Endothelial cell of umbilical vein (primary cell): ENCODE measurements around the gene TXNDC8. TPM values are rescaled to one million over a fixed set of nuclear protein-coding genes. Genes with fewer than 3 reads are reported as not detected.

Experiments
- BruUV-seq: library from RNA; stranded (reverse); fragments of 400-500 nt; replicated peaks from 2 replicates; lab custom pipeline; 2021; lab: Mats Ljungman, UMichigan
- CTCF ChIA-PET: fragments of 300-600, 350-600 bp; sonication (Branson Sonifier 250); formaldehyde crosslinking; loops from one replicate; lab custom pipeline; 2021; ENCODE audit warnings: antibody characterized with exemption, inconsistent platforms; lab: Charles Lee
- POLR2A ChIA-PET: fragments of 300-600, 350-600 bp; sonication (Branson Sonifier 250); formaldehyde crosslinking; loops from one replicate; lab custom pipeline; 2021; ENCODE audit warnings: antibody characterized with exemption, inconsistent platforms; lab: Charles Lee
- DNase-seq: peaks from one replicate; pipeline ENCODE4 v3.0.0-alpha.2; 2011; ENCODE audit warnings: low read depth, low spot score
- FAIRE-seq: peaks from 2 replicates; lab custom pipeline; 2011; peaks lifted over from hg19 to GRCh38; lab: Jason Lieb, UNC
- H2AFZ ChIP-seq: 2 replicates; pipeline ENCODE4 v1.6.0; 2012; ENCODE audit warnings: low read depth, low read length, control low read depth, inconsistent platforms
- H3K27ac ChIP-seq: 2 replicates; pipeline ENCODE4 v1.5.1; 2011; ENCODE audit warnings: low read depth, mild to moderate bottlenecking, control low read depth, low read length, moderate library complexity; ENCODE audit not compliant: insufficient read depth
- H3K27me3 ChIP-seq, 2 experiments: 2 replicates each; pipeline versions ENCODE4 v1.6.0 to v1.6.1; 2011; ENCODE audit warnings: low read length in 2 of 2, mixed read lengths in 1 of 2; ENCODE audit not compliant: control insufficient read depth in 2 of 2, insufficient read depth in 2 of 2
- H3K36me3 ChIP-seq, 2 experiments: 2 replicates in 1 of 2; 3 replicates in 1 of 2; pipeline ENCODE4 v1.5.1; 2011; ENCODE audit warnings: low read length in 2 of 2, mild to moderate bottlenecking in 1 of 2, moderate library complexity in 1 of 2; ENCODE audit not compliant: control insufficient read depth in 2 of 2, insufficient read depth in 2 of 2; ENCODE audit errors: extremely low read depth in 1 of 2
- H3K4me1 ChIP-seq: 3 replicates; pipeline ENCODE4 v1.5.1; 2011; ENCODE audit warnings: mild to moderate bottlenecking, low read length; ENCODE audit not compliant: control insufficient read depth, insufficient read depth; ENCODE audit errors: extremely low read depth
- H3K4me2 ChIP-seq: 2 replicates; pipeline ENCODE4 v1.6.1; 2011; ENCODE audit warnings: low read length, control low read depth, mixed read lengths; ENCODE audit not compliant: insufficient read depth
- H3K4me3 ChIP-seq, 3 experiments: fragments of 200-600 bp in 1 of 3; sonication (generic), shearing (Covaris generic) in 1 of 3; replicated peaks in 1 of 3; 2 replicates each; pipeline ENCODE4 v1.5.1; 2011 to 2016; ENCODE audit warnings: control low read depth in 3 of 3, low read length in 3 of 3, mild to moderate bottlenecking in 2 of 3, inconsistent platforms in 1 of 3, low read depth in 1 of 3, moderate library complexity in 1 of 3; ENCODE audit not compliant: insufficient read depth in 1 of 3
- H3K79me2 ChIP-seq: 2 replicates; pipeline ENCODE4 v1.6.0; 2012; ENCODE audit warnings: low read length, inconsistent platforms; ENCODE audit not compliant: control insufficient read depth, insufficient read depth
- H3K9ac ChIP-seq: replicated peaks from 2 replicates; pipeline ENCODE3; 2011; ENCODE audit warnings: low read length, control low read depth; ENCODE audit not compliant: insufficient read depth; ENCODE audit errors: extremely low read depth
- H3K9me1 ChIP-seq: replicated peaks from 3 replicates; pipeline ENCODE4 v1.6.0; 2011; ENCODE audit warnings: mild to moderate bottlenecking, low read length; ENCODE audit not compliant: control insufficient read depth, insufficient read depth; ENCODE audit errors: extremely low read depth
- H3K9me3 ChIP-seq: replicated peaks from 2 replicates; pipeline ENCODE4 v1.5.1; 2012; ENCODE audit warnings: low read length, inconsistent platforms; ENCODE audit not compliant: control insufficient read depth, insufficient read depth
- H4K20me1 ChIP-seq: replicated peaks from 2 replicates; pipeline ENCODE3; 2011; ENCODE audit warnings: mild to moderate bottlenecking, low read length; ENCODE audit not compliant: control insufficient read depth, insufficient read depth; ENCODE audit errors: extremely low read depth
- CTCF ChIP-seq, 2 donors: IDR thresholded peaks; 1 replicate in 1 of 2; 2 replicates in 1 of 2; pipeline ENCODE4 v1.5.1; 2011; ENCODE audit warnings: low read length in 2 of 2, mild to moderate bottlenecking in 2 of 2, moderate library complexity in 2 of 2, control low read depth in 1 of 2, inconsistent platforms in 1 of 2, low read depth in 1 of 2; ENCODE audit not compliant: insufficient read depth in 1 of 2; ENCODE audit errors: extremely low read depth in 1 of 2
- FOS ChIP-seq: IDR thresholded peaks from 2 replicates; pipeline ENCODE4 v1.6.1; 2011; ENCODE audit warnings: mild to moderate bottlenecking, low read length, moderate library complexity, borderline replicate concordance; ENCODE audit not compliant: insufficient read depth
- GATA2 ChIP-seq: IDR thresholded peaks from 2 replicates; pipeline ENCODE4 v1.7.0; 2011; ENCODE audit warnings: low read depth, mild to moderate bottlenecking, moderate library complexity, mixed read lengths, low read length; ENCODE audit not compliant: insufficient read length, insufficient read depth
- JUN ChIP-seq: IDR thresholded peaks from 2 replicates; pipeline ENCODE4 v1.6.1; 2011; ENCODE audit warnings: borderline replicate concordance, low read depth; ENCODE audit not compliant: insufficient read length, insufficient read depth
- MYC ChIP-seq: IDR thresholded peaks from one replicate; pipeline ENCODE4 v1.6.1; 2011; ENCODE audit warnings: mild to moderate bottlenecking, low read depth, low read length
- POLR2A ChIP-seq: IDR thresholded peaks from 2 replicates; pipeline ENCODE4 v1.6.1; 2012; ENCODE audit warnings: low read depth, mild to moderate bottlenecking, control low read depth, low read length
- POLR2AphosphoS5 ChIP-seq: IDR thresholded peaks from 2 replicates; pipeline ENCODE4 v1.6.1; 2012; ENCODE audit warnings: low read depth, mild to moderate bottlenecking, control low read depth, low read length, moderate library complexity; ENCODE audit not compliant: insufficient read depth
- dilution Hi-C: fragments of 300-500 bp; cut with MboI; formaldehyde crosslinking; loops from one replicate; pipeline ENCODE4 v1.15.0; 2019; ENCODE audit warnings: low sequenced_read_pairs; ENCODE audit not compliant: extremely low pct_ligation_motif_present
- intact Hi-C: fragments of 100-400 bp; cut with micrococcal nuclease; formaldehyde crosslinking; loops from one replicate; pipeline ENCODE4 v1.10.0; 2022
- polyA plus RNA-seq, 4 experiments: library from polyadenylated mRNA; depleted of rRNA in 3 of 4; stranded (reverse) in 3 of 4; unstranded in 1 of 4; fragments of >200 nt; gene quantifications; 2 replicates each; pipeline versions ENCODE4 v1.2.1 to v1.2.3, GENCODE V29; 2011 to 2012; ENCODE audit warnings: missing spikeins in 1 of 4
- total RNA-seq: library from RNA; stranded (reverse); gene quantifications from 2 replicates; pipeline ENCODE4 v1.2.3, GENCODE V29; 2021
- TF ChIP-seq, protein P1 (sequence below): IDR thresholded peaks from 2 replicates; pipeline ENCODE4 v1.6.1; 2011; ENCODE audit not compliant: insufficient read depth, insufficient read length

Gene TXNDC8
- total and polyA plus RNA-seq, 2 donors (not counting 3 experiments of a cell fraction or from before 2014, with no cell fraction given), result not detected

DNA sequence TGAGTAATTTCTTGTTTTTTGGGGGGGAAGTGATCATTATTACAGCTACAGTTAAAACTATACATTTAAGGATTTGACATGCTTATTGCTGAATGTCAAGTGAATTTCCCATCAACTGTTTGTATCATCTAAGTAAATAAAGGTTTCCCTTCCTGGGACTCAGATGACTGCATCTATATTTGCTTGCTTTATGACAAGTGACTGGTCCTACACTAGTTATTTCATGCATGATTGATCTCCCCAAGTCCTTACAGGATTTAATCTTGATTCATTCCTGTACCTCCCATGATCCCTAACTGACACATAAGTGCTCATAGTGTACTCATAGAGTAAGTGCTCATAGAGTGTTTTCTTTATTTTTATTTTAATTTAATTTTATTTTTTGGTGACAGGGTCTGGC is 2.8 kb downstream of the TXNDC8 start:
- Histone ChIP-seq H3K9me3 (no peaks in the 10 kb centered on the region), H3K9me1 (no peaks in the 10 kb centered on the region), H3K4me3 (no peak overlapping the region), H3K36me3 (no peaks in the 10 kb centered on the region), H4K20me1 (no peaks in the 10 kb centered on the region), H3K27me3 (no peaks in the 10 kb centered on the region), H3K4me1 (no peaks in the 10 kb centered on the region), H2AFZ (no peak overlapping the region), H3K79me2 (no peaks in the 10 kb centered on the region), H3K9ac (no peak overlapping the region), H3K27ac (no peak overlapping the region), H3K4me2 (no peak overlapping the region)
- FAIRE-seq (no peak), DNase-seq (no peak)
- intact Hi-C loops, result no loop called here
- dilution Hi-C loops, result no loop called here
- TF ChIP-seq FOS (no peak), POLR2A (no peak), CTCF (IDR thresholded peaks at IDR 0.05; ENCODE audit: extremely low read depth in 1 of 2, insufficient read depth in 1 of 2, low read depth in 1 of 2, low read length in 2 of 2) (no peak), POLR2AphosphoS5 (no peak), GATA2 (no peak)
- TF ChIP-seq, protein P1, sequence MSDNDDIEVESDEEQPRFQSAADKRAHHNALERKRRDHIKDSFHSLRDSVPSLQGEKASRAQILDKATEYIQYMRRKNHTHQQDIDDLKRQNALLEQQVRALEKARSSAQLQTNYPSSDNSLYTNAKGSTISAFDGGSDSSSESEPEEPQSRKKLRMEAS, result no peak
- ChIA-PET CTCF (interaction anchor here (0.9 kb wide), 1 partner anchor 8 kb away, joined by 3 read pairs; no protein-coding TSS in a partner anchor), POLR2A (no interaction called here)
- BruUV-seq, result no TSS peak

GRCh38 chr9:110334183-110334582 is 3.5 kb downstream of the TXNDC8 start:
- H3K9me1 ChIP-seq, result no peaks in the 10 kb centered on the region
- DNase-seq, result no peak
- ChIA-PET POLR2A (no interaction called here), CTCF (no interaction called here)
- no peak overlapping the region for H2AFZ ChIP-seq
- dilution Hi-C loops (no loop called here), intact Hi-C loops (no loop called here)
- H4K20me1 ChIP-seq, result no peaks in the 10 kb centered on the region
- no peak overlapping the region for H3K4me2 ChIP-seq
- no peaks in the 10 kb centered on the region for H3K27me3 ChIP-seq
- TF ChIP-seq MYC (no peak), JUN (no peak)
- BruUV-seq, result no TSS peak
- H3K27ac ChIP-seq, result no peak overlapping the region
- H3K79me2 ChIP-seq, result no peaks in the 10 kb centered on the region
- H3K4me1 ChIP-seq, result no peaks in the 10 kb centered on the region
- no peaks in the 10 kb centered on the region for H3K36me3 ChIP-seq
- H3K9me3 ChIP-seq, result no peaks in the 10 kb centered on the region
- H3K4me3 ChIP-seq, result no peak overlapping the region
- FAIRE-seq, result no peak
- no peak overlapping the region for H3K9ac ChIP-seq
